GM12801 (cell line): Measurements from ENCODE around the gene LSS.

Experiments used
- TF ChIP-seq, protein P1 (sequence below): IDR thresholded peaks from one replicate; pipeline ENCODE4 v1.5.1; 2011; ENCODE audit warnings: control low read depth; ENCODE audit not compliant: insufficient read length; ENCODE audit errors: extremely low read depth

The LSS gene

DNA sequence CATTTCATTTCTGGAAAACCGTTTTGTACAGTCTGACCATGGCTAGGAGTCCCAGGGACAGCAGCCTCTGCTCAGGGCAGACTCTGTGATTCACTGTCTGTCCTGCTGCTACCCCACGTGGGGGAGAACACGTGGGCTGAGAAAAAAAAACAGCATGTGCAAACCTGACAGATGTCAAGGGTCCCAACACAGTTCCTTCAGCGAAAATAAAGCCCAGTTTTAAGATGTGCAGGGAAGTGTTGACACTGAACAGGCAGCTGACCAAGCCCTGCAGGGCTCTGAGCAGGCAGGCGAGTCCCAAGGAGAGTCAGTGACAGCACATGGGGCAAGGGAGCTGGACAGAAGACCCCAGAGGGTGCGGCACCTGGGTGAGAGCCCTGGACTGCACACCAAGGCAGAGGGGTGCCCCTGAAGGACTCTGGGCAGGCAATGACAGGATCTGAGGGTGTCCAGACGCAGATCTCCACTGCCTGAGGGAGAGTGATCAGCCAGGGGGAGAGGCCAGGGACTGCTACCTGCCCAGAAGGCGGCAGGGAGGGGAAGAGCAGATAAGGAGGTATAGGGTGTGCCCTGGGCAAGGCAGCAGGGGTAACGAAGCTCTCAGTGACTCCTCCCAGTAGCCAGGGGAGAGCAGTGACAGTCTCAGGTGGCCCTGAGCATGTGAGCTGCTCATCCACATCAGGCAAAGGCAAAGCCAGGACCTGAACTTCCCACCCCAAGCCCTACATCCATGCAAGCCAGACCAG lies 39.2 kb downstream of the LSS start:
- TF ChIP-seq, protein P1, sequence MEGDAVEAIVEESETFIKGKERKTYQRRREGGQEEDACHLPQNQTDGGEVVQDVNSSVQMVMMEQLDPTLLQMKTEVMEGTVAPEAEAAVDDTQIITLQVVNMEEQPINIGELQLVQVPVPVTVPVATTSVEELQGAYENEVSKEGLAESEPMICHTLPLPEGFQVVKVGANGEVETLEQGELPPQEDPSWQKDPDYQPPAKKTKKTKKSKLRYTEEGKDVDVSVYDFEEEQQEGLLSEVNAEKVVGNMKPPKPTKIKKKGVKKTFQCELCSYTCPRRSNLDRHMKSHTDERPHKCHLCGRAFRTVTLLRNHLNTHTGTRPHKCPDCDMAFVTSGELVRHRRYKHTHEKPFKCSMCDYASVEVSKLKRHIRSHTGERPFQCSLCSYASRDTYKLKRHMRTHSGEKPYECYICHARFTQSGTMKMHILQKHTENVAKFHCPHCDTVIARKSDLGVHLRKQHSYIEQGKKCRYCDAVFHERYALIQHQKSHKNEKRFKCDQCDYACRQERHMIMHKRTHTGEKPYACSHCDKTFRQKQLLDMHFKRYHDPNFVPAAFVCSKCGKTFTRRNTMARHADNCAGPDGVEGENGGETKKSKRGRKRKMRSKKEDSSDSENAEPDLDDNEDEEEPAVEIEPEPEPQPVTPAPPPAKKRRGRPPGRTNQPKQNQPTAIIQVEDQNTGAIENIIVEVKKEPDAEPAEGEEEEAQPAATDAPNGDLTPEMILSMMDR: no peak

DNA sequence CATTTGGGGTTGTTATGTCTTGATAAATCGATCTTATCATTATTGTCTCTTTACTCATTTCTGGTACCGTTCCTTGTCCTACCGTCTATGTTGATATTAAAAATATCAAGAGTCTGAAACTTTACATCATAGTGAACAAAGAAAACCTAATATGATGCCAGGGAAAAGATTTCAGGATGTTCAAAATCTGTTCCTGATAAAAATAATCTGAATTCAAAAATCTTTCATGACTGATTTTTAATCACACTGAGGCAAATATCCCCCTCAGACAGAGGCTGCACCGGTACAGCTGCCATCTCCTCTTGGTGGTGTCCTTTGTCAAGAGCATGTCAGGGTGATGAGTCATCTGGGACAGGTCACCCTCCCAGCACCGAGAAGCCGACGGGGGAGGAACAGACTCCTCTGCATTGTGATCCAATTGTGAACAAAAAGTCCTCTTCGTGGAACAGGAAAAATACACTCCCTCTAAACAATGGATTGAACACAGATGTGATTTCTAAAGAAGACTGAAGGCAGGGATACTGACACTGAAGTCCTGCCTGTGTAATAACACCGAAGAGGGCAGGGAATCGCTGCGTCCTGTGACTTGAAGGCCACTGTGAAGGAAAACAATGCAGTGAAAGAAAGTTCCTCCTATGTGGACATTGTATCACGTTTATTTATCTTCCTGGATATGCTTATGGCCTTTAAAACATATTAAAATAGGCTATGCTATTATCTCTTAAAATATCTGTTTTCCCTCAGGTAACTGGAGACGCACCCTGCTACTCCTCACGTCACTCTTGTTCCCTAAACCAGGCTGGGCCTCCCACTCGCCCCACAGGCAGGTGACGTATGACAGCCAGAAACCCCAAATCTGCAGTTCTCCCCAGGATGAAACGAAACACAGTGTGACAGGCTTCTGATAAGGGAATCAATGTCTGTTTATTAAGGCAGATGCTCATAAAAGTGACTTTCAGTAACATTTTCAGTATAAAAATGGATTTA lies 40.1 kb downstream of the LSS start:
- TF ChIP-seq, protein P1: no peak

DNA sequence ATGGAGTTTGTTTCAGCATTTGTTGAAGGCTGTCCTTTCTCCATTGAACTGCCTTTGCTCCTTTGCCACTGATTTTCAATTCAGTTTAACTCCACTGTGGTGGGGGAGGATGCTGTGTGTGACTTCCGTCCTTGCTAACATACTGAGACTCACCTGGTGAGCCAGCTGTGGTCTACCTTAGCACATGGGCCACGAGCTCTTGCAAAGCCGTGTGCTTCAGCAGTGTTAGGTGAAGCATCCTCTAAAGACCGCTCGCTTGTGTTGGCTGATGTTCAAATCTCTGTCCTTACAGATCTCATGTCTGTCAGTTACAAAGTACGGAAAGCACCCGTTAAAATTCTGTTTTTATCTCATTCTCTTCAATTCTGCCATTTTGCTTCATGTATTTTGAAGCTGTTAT lies 40.8 kb downstream of the LSS start:
- TF ChIP-seq, protein P1: no peak

DNA sequence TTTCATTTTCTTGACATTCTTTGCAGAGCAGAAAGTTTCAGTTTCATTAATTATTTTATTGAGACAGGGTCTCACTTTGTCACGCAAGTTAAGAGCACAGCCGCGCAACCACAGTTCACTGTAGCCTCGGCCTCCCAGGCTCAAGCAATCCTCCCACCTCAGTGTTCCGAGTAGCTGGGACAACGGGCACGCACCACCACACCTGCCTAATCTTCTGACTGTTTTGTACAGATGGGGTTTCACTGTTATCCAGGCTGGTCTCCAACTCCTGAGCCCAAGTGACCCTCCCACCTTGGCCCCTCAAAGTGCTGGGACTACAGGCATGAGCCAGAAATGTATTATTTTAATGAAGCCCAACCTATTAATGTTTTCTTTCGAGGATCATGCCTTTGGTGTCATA lies 41.3 kb downstream of the LSS start:
- TF ChIP-seq, protein P1: no peak

DNA sequence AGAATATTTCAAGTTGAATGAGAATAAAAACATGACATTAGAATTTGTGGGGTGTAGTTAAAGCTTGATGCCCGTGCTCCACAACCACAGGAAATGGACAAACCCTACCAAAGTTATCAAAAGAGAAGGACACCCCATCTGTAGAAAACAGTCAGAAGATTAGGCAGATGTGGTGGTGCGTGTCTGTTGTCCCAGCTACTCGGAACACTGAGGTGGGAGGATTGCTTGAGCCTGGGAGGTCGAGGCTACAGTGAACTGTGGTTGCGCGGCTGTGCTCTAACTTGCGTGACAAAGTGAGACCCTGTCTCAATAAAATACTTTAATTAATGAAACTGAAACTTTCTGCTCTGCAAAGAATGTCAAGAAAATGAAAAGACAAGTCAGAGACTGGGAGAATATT lies 42.9 kb downstream of the LSS start:
- TF ChIP-seq, protein P1: no peak

DNA sequence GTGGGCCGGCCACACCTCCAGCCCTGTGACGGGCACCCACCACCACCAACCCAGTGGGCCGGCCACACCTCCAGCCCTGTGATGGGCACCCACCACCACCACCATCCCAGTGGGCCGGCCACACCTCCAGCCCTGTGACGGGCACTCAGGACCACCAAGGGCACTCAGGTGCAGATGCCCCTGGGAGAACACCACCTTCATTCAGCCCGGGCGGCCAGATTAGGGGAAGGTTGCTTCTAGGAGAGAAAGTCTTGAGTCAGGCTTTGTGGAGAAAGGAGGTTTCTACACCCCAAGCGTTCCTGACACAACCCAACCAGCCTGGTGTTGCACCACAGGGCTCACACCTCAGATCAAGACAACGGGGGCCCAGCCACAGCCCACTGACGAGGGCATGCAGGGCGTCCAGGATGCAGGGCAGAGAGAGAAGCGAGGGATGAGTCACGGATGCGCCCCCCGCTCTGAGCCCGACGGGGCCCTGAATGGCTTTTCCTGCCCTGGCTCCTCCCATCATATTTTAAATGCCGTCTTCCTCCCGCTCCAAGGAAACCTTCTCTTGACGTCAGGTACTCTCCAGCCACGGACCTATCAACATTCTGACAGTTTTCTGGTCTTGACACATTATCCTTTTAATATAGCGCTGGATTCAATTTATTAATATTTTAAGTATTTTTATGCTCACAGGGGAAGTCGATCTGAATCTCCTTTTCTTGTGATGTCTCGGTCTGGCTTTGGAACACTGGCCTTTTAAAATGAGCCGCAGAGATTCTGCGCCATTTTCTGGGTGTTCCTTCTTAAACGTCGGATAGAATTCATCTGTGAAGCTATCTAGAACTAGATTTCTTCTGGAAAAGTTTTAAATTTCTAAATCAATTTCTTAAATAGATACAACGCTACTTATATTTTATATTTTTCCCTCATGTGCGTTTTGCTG lies 43.7 kb downstream of the LSS start:
- TF ChIP-seq, protein P1: no peak
